ENCODE measurements around the gene FKBP1A.

FKBP1A gene

DNA sequence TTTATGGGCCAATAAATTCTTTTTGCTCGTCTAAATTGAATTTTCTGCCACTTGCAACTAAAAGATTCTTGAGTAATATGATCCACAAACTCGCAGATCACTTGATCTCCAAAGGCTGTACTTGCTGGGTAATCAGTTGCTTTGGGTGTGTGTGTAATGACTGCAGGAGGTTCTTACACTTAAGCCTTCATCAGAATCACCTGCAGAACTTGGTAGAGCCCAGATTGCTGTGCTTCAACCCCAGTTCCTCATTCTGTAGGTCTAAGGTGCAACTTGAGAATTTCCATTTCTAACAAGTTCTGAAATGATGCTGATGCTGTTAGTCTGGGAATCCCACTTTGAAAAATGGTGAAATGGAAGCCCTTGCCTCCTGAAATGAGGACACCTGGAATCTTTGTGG is 12.9 kb upstream of the FKBP1A start (continued):
- TF ChIP-seq, protein P1, sequence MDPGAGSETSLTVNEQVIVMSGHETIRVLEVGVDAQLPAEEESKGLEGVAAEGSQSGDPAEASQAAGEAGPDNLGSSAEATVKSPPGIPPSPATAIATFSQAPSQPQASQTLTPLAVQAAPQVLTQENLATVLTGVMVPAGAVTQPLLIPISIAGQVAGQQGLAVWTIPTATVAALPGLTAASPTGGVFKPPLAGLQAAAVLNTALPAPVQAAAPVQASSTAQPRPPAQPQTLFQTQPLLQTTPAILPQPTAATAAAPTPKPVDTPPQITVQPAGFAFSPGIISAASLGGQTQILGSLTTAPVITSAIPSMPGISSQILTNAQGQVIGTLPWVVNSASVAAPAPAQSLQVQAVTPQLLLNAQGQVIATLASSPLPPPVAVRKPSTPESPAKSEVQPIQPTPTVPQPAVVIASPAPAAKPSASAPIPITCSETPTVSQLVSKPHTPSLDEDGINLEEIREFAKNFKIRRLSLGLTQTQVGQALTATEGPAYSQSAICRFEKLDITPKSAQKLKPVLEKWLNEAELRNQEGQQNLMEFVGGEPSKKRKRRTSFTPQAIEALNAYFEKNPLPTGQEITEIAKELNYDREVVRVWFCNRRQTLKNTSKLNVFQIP (CRISPR knock-in tag; IDR thresholded peaks at IDR 0.05; ENCODE audit: borderline replicate concordance, low read depth): no peak
- no peak for TF ChIP-seq ARNTL (CRISPR knock-in tag; IDR thresholded peaks at IDR 0.05; ENCODE audit: borderline replicate concordance, low read depth)
- TF ChIP-seq PPARA (CRISPR knock-in tag; IDR thresholded peaks at IDR 0.05; ENCODE audit: borderline replicate concordance): no peak
- TF ChIP-seq ZFP3 (CRISPR knock-in tag; IDR thresholded peaks at IDR 0.05): no peak
- TF ChIP-seq TOX (CRISPR knock-in tag; IDR thresholded peaks at IDR 0.05; ENCODE audit: borderline replicate concordance): no peak
- no peak for TF ChIP-seq CSDC2 (CRISPR knock-in tag; IDR thresholded peaks at IDR 0.05)
- no peak for TF ChIP-seq ZNF8 (CRISPR knock-in tag; IDR thresholded peaks at IDR 0.05)

DNA sequence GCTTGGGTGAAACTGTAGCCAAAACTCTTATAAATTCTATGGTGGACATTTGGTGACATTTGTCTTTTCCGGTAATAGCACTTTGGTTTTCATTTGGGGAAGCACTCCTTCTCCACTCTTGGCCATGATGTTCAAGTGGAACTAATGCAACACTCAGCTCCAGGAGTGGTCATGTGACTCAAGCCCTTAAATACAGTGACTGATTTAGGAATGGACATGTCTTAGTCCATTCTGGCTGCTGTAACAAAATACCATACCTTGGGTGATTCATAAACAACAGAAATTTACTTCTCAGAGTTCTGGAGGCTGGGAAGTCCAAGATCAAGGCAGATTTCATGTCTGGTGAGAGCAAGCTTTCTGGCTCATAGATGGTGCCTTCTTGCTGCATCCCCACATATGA is 10.8 kb upstream of the FKBP1A start:
- ATAC-seq: no peak
- TF ChIP-seq ESRRG (CRISPR knock-in tag; IDR thresholded peaks at IDR 0.05) (no peak), ZNF8 (CRISPR knock-in tag; IDR thresholded peaks at IDR 0.05) (no peak), OSR1 (CRISPR knock-in tag; IDR thresholded peaks at IDR 0.05) (no peak), ZFP3 (CRISPR knock-in tag; IDR thresholded peaks at IDR 0.05) (no peak), CSDC2 (CRISPR knock-in tag; IDR thresholded peaks at IDR 0.05) (no peak), TOX (CRISPR knock-in tag; IDR thresholded peaks at IDR 0.05; ENCODE audit: borderline replicate concordance) (no peak), ZC3H10 (CRISPR knock-in tag; IDR thresholded peaks at IDR 0.05) (no peak), TSHZ2 (CRISPR knock-in tag; IDR thresholded peaks at IDR 0.05) (no peak), ARNTL (CRISPR knock-in tag; IDR thresholded peaks at IDR 0.05; ENCODE audit: borderline replicate concordance, low read depth) (no peak), TCF4 (CRISPR knock-in tag; IDR thresholded peaks at IDR 0.05; ENCODE audit: borderline replicate concordance) (no peak)
- TF ChIP-seq, protein P2, sequence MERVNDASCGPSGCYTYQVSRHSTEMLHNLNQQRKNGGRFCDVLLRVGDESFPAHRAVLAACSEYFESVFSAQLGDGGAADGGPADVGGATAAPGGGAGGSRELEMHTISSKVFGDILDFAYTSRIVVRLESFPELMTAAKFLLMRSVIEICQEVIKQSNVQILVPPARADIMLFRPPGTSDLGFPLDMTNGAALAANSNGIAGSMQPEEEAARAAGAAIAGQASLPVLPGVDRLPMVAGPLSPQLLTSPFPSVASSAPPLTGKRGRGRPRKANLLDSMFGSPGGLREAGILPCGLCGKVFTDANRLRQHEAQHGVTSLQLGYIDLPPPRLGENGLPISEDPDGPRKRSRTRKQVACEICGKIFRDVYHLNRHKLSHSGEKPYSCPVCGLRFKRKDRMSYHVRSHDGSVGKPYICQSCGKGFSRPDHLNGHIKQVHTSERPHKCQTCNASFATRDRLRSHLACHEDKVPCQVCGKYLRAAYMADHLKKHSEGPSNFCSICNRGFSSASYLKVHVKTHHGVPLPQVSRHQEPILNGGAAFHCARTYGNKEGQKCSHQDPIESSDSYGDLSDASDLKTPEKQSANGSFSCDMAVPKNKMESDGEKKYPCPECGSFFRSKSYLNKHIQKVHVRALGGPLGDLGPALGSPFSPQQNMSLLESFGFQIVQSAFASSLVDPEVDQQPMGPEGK (CRISPR knock-in tag; IDR thresholded peaks at IDR 0.05; ENCODE audit: borderline replicate concordance): no peak
- TF ChIP-seq, protein P3, sequence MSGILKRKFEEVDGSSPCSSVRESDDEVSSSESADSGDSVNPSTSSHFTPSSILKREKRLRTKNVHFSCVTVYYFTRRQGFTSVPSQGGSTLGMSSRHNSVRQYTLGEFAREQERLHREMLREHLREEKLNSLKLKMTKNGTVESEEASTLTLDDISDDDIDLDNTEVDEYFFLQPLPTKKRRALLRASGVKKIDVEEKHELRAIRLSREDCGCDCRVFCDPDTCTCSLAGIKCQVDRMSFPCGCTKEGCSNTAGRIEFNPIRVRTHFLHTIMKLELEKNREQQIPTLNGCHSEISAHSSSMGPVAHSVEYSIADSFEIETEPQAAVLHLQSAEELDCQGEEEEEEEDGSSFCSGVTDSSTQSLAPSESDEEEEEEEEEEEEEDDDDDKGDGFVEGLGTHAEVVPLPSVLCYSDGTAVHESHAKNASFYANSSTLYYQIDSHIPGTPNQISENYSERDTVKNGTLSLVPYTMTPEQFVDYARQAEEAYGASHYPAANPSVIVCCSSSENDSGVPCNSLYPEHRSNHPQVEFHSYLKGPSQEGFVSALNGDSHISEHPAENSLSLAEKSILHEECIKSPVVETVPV (CRISPR knock-in tag; IDR thresholded peaks at IDR 0.05): no peak

DNA sequence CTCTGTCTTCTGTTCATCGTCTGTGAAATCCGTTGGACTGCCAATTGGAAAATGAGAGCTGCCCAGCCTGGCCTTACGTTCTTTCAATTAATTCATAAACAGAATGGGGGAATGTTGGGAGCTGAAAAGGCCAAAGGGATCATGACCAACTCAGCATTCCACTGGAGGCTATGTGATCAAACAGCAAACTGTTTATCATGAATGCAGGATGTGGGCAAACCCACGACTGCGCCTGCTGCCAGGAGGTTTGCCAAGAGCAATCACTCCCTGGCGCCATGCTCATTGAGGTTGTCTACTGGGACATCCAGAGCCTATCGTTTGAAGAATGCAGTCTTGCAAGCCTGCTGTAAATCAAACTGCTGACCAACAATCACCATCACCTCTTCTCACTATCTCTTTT is 9.3 kb upstream of the FKBP1A start:
- ATAC-seq: peak; percentile 63; the same call in 2 of the 3 replicates
- TF ChIP-seq TOX (CRISPR knock-in tag; IDR thresholded peaks at IDR 0.05; ENCODE audit: borderline replicate concordance) (peak; percentile 41; the same call in 1 of the 2 replicates), TSHZ2 (CRISPR knock-in tag; IDR thresholded peaks at IDR 0.05) (no peak), ISL1 (CRISPR knock-in tag; IDR thresholded peaks at IDR 0.05) (no peak)

DNA sequence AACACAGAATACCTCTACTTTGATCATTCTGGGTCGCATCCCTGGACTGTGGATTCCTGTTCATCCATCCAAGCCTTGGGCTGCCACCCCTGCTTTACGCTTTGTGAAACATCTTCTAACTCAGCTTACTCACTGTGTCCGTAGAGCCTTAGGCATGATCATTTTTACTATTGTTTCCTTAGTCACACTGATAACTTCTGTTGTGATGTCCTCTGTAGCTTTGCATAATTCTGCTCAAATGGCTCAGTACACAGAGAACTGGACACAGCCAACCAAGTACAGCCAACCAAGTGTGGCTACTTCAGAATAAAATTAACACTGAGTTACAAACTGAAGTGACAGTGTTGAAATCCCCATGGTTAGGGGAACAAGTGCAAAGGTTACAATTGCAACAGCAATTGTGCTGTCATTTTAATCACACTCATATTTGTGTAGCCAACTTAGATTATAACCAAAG is 8.6 kb upstream of the FKBP1A start:
- ATAC-seq: no peak
- TF ChIP-seq BACH2 (CRISPR knock-in tag; IDR thresholded peaks at IDR 0.05; ENCODE audit: borderline replicate concordance): no peak
- no peak for TF ChIP-seq TCF4 (CRISPR knock-in tag; IDR thresholded peaks at IDR 0.05; ENCODE audit: borderline replicate concordance)
- no peak for TF ChIP-seq ESRRG (CRISPR knock-in tag; IDR thresholded peaks at IDR 0.05)
- no peak for TF ChIP-seq SNAI2 (CRISPR knock-in tag; IDR thresholded peaks at IDR 0.05)
- TF ChIP-seq PPARA (CRISPR knock-in tag; IDR thresholded peaks at IDR 0.05; ENCODE audit: borderline replicate concordance): no peak
- no peak for TF ChIP-seq OSR1 (CRISPR knock-in tag; IDR thresholded peaks at IDR 0.05)
- TF ChIP-seq, protein P3 (CRISPR knock-in tag; IDR thresholded peaks at IDR 0.05): no peak
- TF ChIP-seq CREB5 (CRISPR knock-in tag; IDR thresholded peaks at IDR 0.05; ENCODE audit: low read depth): no peak
- TF ChIP-seq, protein P1 (CRISPR knock-in tag; IDR thresholded peaks at IDR 0.05; ENCODE audit: borderline replicate concordance, low read depth): no peak
